CD4-positive, alpha-beta T cell treated with Interferon alpha-2 for 1 hour (primary cell): ENCODE data around the gene CRPPA.
"Not testable (repeated sequence)": the region's sequence is repeated elsewhere in the genome, so short reads cannot be mapped to it uniquely, and the experiment has no call there.

Experiments
- DNase-seq, 2 donors: peaks; one replicate each; pipeline ENCODE4 v3.0.0-alpha.2; 2020 to 2022

CRPPA gene

DNA sequence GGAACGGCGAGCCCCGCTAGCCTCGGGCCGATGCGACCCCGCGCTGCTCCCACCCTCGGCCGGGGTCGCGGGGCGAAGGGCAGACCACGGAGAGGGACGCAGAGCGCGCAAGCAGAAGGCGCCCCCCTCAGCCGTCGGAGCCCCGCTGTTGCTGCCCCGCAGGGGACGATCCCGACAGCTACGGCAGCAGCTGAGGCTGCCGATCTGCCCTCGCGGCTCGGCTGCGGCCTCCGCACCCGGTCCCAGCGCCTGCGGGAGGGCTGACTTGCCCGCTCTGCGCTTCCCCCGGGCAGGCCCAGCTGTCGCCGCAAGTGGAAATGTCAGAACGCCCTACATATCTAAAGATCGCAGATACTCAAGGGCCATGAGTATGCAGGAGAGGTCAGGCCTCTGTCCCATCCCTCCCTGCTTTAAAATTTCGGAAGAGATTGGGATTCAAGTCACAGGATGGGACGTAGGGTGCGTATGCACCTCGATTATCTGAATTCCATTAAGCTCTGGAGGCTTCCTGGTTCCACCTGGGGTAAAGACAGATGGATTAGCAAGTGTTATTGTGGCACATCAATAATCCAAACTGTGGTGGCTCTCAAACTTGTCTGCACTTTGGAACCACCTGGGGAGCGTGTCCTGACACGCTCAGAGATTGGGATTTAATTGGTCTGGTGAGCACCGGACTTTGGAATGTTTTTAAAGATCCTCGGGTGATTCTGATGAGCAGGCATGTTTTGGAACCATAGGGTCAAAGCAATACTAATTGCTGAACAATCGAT lies at the start of gene CRPPA:
TSS of gene CRPPA (minus strand) at position 206 of the 770 bp plus-strand sequence. CDS start 216 bp downstream, outside the sequence.
- peak in 1 of 2 donors; percentile 39 for DNase-seq

DNA sequence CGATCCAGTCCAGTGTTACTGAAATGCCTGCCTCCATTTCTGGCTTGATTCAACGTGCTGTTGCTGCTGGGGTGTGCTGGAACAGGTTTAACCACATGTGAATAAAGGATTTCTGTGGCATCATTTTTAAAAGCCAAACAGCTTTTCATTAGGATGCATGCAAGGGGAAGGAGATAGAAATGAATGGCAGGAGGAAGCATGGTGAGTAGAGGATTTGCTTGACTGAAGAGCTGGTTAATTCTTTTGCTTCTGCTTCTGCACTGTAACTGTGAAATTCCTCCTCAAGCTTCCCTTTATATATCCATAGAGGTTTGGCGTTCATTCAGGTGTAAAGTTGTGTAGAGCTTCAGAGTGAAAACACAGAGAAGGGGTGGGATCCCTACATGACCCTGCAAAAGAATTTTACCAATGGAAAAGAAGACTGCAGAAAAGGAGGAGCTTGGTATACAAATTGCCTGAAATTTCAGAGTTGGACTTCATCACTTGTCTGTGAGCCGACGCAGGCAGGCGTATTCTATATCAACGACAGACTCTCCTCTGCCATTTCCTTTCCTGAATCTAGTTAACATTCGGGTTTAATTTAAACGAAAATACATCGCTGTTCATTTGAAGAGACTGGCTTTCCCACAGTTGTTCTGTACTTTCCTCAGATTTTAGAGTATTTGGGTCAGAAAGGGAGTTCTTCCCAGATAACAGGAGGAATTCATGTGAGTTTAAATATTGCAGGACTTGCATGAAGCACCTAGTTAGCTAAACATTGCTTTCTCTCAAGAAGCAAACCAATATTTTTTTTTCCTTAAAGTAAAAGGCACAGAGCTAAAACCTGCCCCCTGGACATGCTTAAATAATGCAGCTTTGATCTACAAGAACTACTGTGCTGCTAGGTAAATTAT lies 44.4 kb upstream of the CRPPA start, which contains the start of gene SOSTDC1:
TSS of gene SOSTDC1 (minus strand) at position 270 of the 893 bp plus-strand sequence. CDS start at position 200, 70 bp downstream.
- no peak for DNase-seq

DNA sequence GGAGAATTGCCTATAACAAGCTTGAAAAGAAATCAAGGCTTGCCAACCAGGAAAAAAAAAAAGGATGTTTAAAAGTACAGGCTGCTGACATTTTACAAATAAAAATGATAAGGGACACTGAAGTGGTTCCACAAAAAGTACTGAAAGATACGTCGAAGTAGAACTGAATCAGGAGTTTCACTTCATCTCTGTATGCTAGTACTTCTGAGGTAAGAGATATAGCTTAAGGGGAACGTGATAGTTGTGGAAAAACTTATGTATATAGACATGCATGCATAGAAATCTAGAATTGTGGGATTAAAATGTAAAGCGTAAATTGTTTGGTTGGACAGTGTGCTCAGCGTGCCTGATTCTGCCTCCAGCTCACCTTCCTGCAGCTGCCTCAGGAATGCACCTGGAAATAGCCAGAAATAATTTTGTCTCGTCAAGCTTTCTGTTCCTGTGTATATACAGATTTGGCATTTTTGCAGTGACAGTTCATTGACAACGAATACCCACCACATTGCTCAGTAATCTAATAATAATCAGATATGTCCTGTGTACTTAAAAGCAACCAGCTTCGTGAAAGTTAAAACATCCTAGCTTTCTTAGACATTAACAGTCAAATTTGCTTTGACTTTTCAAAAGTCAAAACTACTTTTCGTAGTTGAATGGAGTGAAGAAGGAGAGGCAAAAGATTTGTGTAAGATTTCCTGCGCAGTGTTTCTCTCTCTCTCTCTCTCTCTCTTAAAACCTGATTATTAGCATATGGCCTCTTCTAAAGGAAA lies 42.8 kb upstream of the CRPPA start:
- DNase-seq = no peak

DNA sequence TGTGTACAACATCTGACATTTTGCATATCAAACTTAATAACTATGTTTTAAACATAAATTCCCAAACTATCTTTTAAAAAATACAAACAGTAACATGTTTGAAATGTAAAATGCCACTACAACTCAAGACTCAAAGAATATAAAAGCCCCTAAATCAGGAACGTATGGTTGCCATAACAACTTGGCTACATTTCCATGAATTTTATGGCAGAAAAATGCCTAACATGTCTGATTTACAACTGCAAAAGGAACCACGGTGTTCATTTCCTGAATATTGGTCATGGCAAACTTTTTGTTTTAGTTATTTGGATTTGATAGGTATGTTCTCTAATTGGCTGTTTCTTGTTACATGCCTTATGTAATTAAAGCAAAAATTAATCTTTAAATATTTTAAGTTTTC lies 42.2 kb upstream of the CRPPA start:
- no peak for DNase-seq

DNA sequence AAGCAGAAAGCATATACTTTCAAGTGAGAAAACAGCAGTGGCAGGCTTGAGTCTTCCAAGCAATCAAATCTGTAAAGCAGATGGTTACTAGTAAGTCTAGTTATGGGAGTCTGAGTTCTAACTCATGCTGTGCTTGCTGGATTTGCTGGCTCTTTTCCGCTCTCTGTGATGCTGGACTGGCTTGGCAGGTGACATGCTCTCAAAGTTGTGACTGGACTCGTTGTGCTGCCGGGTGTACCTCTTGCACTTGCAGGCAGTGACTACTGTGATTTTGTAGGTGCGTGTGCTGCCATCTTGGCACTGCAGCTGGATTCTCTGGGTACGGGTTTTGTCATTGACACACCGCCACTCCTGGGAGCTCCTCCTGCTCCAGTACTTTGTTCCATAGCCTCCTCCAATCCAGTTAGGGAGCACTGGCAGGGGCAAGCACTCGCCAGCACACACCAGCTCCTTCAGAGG lies 41.1 kb upstream of the CRPPA start:
- DNase-seq = no peak

DNA sequence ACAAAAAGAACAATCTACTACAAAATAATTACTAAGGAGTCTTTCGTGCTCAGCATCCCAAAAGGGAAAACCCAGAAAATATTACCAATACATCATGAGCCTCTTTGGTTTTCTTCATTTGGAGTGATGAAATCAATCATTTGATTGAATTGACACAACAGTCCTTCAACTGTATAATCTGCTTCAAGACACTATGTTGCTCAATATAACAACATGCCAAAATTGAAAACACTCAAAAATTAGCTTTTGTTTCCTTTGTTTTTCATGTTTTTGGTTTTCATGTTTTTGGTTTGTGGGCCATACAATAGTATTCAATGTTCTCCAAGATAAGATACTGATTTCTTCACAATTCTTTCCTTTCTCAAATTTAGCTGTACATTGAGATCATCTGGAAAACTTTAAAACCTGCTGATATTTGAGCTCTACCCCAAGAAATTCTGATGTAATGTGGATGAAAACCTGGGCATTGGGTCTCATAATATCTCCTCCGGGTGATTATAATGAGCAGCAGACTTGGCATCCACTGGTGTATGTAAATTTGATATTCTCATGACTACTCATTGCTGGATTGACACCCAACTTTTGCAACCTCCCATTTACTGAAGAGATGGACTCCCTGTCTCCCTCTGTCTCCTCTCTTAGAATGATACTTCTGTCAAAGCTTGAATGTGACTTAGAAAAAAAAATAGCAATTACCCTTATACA lies 39.6 kb upstream of the CRPPA start:
- no peak for DNase-seq

DNA sequence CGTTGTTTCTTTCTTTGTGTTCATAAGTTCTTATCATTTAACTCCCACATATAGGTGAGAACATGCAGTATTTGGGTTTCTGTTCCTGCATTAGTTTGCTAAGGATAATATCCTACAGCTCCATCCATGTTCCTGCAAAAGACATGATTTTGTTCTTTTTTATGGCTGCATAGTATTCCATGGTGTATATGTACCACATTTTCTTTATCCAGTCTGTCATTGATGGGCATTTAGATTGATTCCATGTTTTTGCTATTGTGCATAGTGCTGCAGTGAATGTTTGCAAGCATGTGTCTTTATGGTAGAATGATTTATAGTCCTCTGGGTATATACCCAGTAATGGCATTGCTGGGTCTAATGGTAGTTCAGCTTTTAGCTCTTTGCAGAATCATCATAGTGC lies 35.0 kb upstream of the CRPPA start:
- not testable (repeated sequence) for DNase-seq

DNA sequence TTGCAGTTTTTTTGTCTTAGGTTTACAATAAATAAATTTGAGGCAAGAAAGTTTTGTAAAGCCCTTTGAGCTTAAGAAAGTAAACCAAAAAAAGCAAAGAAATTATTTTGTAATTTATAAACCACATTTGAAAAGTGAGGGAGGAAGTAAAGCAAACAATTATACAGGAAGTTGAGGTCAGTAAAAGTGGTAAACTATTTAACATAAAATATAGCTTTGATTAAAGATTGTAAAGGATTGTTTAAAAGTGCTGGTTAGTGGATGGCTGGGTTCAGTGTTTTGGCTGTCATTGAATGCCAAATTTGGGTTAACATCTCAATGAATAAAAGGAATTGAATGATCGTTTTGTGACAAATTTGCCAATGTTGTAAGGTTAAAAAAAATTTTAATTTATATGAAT lies 34.3 kb upstream of the CRPPA start:
- no peak for DNase-seq

DNA sequence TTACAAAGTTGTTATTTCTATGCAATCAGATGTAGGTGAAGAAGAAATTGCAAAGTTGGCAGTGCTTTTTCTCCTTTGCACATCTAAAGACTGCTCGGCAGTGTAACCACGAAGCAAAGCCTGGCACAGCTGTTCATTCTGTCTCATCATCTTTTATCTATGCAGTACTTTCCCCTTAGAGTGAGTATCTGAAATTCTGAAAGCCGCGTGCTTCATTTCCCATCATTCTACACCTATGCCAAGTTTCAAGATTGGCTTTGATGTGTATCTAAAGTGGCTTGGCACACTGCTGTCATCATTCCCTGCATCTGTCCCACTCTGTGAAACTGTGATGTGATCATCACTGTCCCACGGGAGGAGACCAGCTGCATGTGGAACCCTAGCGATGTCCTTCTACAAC lies 29.0 kb upstream of the CRPPA start:
- DNase-seq = no peak

DNA sequence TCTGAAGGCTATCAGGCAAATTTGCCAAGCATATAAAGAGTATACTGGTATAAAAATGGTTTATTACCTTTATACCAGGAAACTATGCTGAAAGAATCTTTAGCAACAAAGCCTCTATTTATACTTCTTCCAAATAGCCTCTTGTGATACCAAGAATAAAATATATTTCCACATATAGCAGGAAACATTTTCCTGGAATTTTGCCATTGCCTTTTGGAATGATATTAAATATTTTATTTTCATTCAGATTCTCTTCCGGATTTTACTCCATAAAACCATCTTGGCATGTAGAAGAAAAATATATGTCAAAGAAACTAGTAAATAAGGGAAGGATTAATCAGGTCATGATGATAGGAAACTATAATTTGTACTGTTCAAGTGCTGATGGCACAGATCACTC lies 26.5 kb upstream of the CRPPA start:
- DNase-seq = no peak

DNA sequence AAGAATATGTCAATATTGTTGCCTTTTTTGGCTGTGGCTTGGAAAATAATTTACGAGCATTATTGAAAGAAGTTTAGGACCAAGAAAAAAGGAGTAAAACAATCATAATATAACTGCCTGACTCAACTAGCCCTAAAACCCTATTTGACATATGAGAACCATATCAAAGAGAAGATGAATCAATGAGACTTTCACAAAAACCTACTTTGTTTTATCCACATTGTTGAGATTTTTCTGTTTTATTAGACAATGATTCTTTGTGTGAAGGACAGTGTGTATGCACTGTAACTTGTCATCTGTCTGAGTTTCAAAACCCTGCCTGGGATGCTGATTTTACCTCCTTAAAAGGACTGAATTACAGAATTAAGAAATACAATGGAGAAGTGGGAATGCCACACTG lies 25.2 kb upstream of the CRPPA start:
- DNase-seq = no peak

DNA sequence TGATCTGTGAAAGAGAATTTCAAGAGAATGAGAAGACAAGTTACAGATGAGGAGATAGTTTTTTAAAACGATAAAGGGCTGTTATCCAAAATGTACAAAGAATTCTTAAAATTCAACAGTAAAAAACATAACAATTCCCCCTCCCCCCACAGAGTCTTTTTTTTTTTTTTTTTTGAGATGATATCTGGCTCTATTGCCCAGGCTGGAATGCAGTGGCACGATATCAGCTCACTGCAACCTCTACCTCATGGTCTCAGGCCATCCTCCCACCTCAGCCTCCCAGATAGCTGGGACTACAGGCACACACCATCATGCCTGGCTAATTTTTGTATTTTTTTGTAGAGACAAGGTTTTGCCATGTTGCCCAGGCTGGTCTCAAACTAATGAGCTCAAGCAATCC lies 22.5 kb upstream of the CRPPA start:
- DNase-seq = not testable (repeated sequence)

DNA sequence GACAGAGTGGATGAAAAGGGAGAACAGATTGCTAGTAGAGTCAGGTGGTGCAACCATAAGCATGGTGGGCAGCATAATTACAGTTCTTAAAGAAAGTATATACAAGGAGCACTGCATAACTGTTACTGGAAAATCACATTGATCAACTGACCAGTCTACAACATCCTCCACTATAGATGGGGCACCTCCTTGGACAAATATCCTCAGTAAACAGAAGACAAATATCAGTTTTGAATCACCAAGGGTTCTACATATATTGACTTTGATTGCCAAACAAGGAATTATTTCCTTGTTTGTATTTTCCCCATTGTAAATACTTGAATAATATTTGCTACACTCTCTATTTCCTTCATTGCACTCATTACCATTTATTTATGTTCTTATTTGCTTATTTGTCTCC lies 17.6 kb upstream of the CRPPA start:
- no peak for DNase-seq

DNA sequence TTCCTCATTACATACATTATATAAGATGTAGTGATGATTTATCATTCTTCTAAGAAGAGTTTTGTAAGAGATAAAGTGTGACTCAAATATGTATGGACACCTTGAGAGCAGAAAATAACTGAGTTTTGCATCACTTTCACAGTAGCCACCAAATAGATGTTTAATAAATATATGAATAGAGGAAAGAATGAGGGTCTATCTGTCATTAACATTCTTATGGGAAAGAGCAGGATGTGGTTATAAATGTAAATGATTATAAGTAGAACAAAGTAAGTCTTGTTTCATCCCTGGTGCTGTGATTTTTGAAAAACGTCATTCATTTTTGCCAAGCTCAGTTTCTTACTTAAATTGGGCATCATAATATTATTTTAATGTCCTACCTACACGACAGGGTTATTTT lies 15.0 kb upstream of the CRPPA start:
- DNase-seq = no peak

DNA sequence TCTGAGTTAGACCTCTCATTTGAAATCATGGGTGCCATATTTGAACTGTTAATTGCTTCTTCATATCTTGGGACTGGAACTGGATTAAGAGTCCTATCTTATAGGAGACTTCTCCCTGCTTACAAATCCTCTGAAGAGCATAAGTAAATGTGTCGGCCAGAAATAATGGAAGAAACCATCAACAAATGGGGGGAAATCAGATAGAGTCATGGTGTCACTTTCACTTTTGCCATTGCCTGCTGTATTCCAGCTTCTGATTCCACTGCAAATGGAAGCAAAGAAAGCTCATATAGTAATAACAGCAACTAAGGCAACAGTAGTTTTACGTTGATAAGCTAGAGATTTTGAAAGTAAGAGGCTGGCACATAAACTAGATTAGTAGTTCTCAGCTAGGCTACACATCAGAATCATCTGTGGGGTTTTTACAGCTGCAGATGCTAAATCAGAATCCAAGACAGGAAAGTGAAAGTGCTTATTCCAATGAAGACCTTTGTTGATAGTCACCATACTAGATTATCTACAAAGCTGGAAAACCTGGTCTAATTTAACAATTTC lies 12.3 kb upstream of the CRPPA start:
- no peak for DNase-seq

DNA sequence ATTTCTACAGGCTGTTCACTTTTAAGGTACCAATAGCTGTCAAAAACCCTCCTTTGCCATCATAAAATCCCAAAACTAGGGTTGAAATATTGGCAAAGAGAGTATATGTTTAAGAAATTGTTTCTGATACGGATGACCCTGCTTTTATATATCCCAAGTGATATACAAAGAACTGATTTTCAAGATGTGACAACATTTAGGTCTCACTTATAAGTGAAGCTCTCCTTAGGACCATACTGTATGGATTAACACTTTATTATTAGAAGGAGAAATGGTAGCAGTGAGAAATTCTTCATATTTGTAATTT lies 11.0 kb upstream of the CRPPA start:
- DNase-seq = no peak

DNA sequence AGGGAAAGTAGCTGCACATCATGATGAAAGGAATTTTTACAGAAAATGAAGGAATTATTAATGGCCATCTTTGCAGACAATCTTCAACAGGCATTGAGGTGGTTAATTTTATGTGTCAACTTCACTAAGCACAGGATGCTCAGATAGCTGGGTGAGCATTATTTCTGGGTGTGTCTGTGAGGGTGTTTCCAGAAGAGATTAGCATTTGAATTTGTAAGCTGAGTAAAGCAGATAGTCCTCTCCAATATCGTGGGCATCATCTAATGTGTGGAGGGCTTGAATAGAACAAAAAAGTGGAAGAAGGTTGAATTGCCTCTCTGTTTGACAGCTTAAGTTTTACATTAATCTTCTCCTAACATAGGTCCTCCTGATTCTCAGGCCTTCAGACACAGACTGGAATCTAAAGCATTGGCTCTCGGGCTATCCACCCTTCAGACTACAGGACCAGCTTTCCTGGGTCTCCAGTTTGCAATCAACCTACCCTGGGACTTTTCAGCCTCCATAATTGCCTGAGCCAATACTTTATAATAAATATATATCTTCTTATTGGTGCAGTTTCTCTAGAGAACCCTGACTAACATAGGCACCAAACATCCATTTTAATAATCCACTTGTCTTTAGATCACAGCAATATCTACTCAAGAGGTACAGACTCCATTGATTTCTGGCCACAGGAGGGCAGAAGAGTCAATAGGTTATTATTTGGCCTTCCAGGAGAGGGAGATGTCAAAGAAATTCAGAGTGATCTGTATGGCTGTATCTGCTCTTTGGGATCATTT lies 10.5 kb upstream of the CRPPA start:
- peak in 1 of 2 donors; percentile 58 for DNase-seq

DNA sequence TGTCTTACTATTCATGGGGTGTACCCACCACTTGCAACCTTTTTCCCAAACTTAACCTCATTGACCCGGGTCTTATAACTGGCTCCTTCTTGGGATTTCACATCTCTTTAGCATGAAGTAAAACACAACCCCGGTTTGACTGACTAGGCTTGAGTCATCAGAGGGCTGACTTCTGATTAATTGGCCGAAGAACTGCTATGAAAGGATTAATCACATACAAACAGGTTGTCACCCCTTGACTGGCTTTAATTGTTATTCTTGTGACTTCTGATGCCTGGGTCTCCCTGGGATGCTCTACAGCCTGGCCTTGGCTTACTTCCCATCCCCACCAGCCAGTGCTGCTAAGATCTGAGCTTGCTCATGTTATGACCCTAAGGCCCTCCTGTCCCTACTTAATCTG lies 8.8 kb upstream of the CRPPA start:
- DNase-seq = no peak

DNA sequence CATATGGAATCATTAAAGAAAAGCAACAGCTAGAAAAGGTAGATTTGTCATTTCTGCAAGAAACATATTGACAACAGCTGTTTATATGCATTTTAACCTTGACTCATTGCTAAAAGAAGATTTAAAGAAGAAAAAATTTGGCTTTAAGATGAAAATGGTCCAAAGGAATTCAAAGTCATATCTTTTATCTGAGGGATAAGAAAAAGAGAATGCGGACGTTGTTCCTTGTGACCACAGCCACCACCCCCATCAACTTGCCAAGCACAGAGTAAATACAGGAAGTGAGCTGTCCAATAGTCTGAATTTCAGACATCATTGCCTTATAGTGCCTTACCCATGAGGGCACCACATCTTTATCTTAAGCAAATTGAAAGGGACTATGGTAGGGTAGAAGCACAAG lies 7.3 kb upstream of the CRPPA start:
- DNase-seq = no peak

DNA sequence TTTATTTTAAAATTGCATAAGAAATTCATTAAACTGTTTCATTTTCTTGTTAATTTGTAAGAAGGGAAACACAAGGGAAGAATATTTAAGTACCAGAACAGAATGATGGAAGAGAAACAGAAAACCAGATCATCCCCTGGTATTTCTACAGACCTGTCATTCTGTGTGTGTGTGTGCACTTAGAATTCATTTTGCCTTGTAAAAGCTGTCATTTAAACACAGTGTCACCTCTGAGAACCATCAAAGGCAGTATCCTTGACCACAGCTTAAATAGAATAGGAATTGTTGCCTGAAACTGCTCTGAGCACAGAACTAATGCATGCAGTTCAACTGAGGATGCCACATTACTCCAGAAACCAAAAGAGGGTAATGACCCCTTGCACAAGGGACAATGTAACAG lies 6.8 kb upstream of the CRPPA start:
- no peak for DNase-seq

DNA sequence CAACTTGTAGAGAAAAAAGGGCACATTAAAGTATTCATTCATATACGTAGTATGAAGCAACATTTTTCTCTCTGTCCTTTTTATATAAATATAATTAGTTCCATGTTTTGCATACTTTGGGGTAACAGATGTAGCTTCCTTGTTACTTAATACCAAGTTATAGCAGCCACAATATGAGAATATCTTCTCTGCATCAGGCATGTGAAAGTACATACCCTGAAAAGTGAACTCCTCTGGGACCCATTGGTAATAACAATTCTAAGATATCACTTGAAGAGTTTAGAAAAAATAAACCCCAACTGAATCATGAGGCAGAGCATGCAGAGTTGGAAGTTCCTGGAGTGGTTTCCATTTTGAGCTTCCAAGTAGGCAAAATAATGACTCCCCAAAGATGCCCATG lies 2.4 kb upstream of the CRPPA start:
- no peak for DNase-seq

DNA sequence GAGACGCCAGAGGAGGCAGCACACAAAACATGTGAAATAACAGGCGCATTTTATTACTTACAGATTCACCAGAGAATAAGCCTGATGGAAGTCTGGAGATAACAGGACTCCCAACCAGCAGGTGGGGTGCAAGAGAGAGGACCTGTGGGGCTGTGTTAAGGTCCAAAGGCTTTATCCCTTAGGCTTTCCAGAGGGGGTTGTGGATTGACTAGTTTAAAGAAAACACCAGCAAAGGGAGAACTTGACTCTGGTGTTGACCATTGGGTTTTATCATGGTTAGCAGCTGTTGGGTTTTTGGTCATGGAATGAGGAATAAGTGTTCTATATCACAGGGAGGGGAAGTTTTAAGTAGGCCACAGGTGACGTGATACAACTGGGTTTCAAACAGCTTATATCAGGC lies 1.6 kb upstream of the CRPPA start:
- no peak for DNase-seq
